Measurements from ENCODE around the gene TREML1. TPM values are rescaled to one million over a fixed set of nuclear protein-coding genes. Genes with fewer than 3 reads are reported as not detected.

TREML1 gene
- total RNA-seq, 1 donor from 2014 or later: not detected

DNA sequence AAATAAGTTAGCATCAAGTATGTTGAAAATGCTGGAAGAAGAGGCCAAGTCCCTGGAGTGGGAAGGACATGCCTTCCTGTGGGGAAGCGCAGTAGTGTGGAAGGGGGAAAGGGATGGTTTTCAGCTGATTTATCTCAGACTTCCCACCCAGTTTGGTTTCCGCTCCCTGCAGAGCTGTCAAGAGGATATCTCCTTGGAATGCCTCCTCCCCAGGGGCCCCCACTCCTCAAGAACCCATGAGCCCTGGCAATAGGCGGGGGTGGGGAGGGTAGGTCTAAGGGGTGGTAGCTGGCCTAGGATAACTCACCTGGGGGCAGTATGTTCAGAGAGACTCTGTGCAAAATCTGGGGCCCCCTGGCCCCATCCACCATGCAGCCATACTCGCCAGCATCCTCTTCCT is 696 bp downstream of the TREML1 start:
- Mint-ChIP-seq H3K36me3 (ENCODE audit: unreplicated experiment) (no peaks in the 10 kb centered on the region), H3K4me3 (ENCODE audit: unreplicated experiment) (no peak overlapping the region), H3K4me1 (ENCODE audit: low read depth, unreplicated experiment) (no peaks in the 10 kb centered on the region), H3K9me3 (ENCODE audit: unreplicated experiment) (peaks cover 4% of the 10 kb centered on the region), H3K27me3 (ENCODE audit: unreplicated experiment) (peaks cover 11% of the 10 kb centered on the region), H3K27ac (ENCODE audit: unreplicated experiment) (no peak overlapping the region)
- DNase-seq: no peak
- TF ChIP-seq, protein P1, sequence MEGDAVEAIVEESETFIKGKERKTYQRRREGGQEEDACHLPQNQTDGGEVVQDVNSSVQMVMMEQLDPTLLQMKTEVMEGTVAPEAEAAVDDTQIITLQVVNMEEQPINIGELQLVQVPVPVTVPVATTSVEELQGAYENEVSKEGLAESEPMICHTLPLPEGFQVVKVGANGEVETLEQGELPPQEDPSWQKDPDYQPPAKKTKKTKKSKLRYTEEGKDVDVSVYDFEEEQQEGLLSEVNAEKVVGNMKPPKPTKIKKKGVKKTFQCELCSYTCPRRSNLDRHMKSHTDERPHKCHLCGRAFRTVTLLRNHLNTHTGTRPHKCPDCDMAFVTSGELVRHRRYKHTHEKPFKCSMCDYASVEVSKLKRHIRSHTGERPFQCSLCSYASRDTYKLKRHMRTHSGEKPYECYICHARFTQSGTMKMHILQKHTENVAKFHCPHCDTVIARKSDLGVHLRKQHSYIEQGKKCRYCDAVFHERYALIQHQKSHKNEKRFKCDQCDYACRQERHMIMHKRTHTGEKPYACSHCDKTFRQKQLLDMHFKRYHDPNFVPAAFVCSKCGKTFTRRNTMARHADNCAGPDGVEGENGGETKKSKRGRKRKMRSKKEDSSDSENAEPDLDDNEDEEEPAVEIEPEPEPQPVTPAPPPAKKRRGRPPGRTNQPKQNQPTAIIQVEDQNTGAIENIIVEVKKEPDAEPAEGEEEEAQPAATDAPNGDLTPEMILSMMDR (IDR thresholded peaks at IDR 0.05; ENCODE audit: partially characterized antibody, unreplicated experiment): no peak

GRCh38 chr6:41150671-41151070 is 3.5 kb downstream of the TREML1 start:
- Mint-ChIP-seq H3K27me3 (ENCODE audit: unreplicated experiment) (peaks cover 7% of the 10 kb centered on the region), H3K4me3 (ENCODE audit: unreplicated experiment) (no peak overlapping the region), H3K4me1 (ENCODE audit: low read depth, unreplicated experiment) (no peaks in the 10 kb centered on the region), H3K27ac (ENCODE audit: unreplicated experiment) (no peak overlapping the region), H3K36me3 (ENCODE audit: unreplicated experiment) (no peaks in the 10 kb centered on the region), H3K9me3 (ENCODE audit: unreplicated experiment) (no peaks in the 10 kb centered on the region)
- no peak for DNase-seq
- TF ChIP-seq, protein P1 (IDR thresholded peaks at IDR 0.05; ENCODE audit: partially characterized antibody, unreplicated experiment): no peak

- TF ChIP-seq, protein P1 (IDR thresholded peaks at IDR 0.05; ENCODE audit: partially characterized antibody, unreplicated experiment): no peak
- Mint-ChIP-seq H3K36me3 (ENCODE audit: unreplicated experiment) (no peaks in the 10 kb centered on the region), H3K27me3 (ENCODE audit: unreplicated experiment) (peaks cover 7% of the 10 kb centered on the region), H3K9me3 (ENCODE audit: unreplicated experiment) (peaks cover 3% of the 10 kb centered on the region), H3K27ac (ENCODE audit: unreplicated experiment) (no peak overlapping the region), H3K4me1 (ENCODE audit: low read depth, unreplicated experiment) (no peaks in the 10 kb centered on the region), H3K4me3 (ENCODE audit: unreplicated experiment) (no peak overlapping the region)
- no peak for DNase-seq
These were observed 6.2 kb downstream of the TREML1 start for GRCh38 chr6:41147917-41148316.

GRCh38 chr6:41136911-41137310 is 17.2 kb downstream of the TREML1 start:
- Mint-ChIP-seq H3K27ac (ENCODE audit: unreplicated experiment) (no peak overlapping the region), H3K36me3 (ENCODE audit: unreplicated experiment) (no peaks in the 10 kb centered on the region), H3K27me3 (ENCODE audit: unreplicated experiment) (no peaks in the 10 kb centered on the region), H3K4me1 (ENCODE audit: low read depth, unreplicated experiment) (no peaks in the 10 kb centered on the region), H3K9me3 (ENCODE audit: unreplicated experiment) (no peaks in the 10 kb centered on the region), H3K4me3 (ENCODE audit: unreplicated experiment) (no peak overlapping the region)
- DNase-seq: no peak
- TF ChIP-seq, protein P1 (IDR thresholded peaks at IDR 0.05; ENCODE audit: partially characterized antibody, unreplicated experiment): no peak

GRCh38 chr6:41135062-41135832 is 18.9 kb downstream of the TREML1 start:
- Mint-ChIP-seq H3K4me3 (ENCODE audit: unreplicated experiment) (no peak overlapping the region), H3K27ac (ENCODE audit: unreplicated experiment) (no peak overlapping the region), H3K36me3 (ENCODE audit: unreplicated experiment) (no peaks in the 10 kb centered on the region), H3K4me1 (ENCODE audit: low read depth, unreplicated experiment) (no peaks in the 10 kb centered on the region), H3K9me3 (ENCODE audit: unreplicated experiment) (no peaks in the 10 kb centered on the region), H3K27me3 (ENCODE audit: unreplicated experiment) (no peaks in the 10 kb centered on the region)
- TF ChIP-seq, protein P1 (IDR thresholded peaks at IDR 0.05; ENCODE audit: partially characterized antibody, unreplicated experiment): no peak
- DNase-seq: no peak
